SU-DHL-6 (cell line): ENCODE results near the gene SCRT2.

Experiments used
- H2AFZ ChIP-seq: fragments of 200-600 bp; sonication (generic); 2 replicates; pipeline ENCODE4 v1.6.1; 2014; ENCODE audit warnings: low read depth, mild to moderate bottlenecking, moderate library complexity, mixed read lengths, antibody characterized with exemption, low read length; ENCODE audit not compliant: severe bottlenecking
- H3F3A ChIP-seq: fragments of 200-600 bp; shearing (Covaris generic); 2 replicates; pipeline ENCODE4 v1.6.0; 2016; ENCODE audit warnings: antibody characterized with exemption, mild to moderate bottlenecking; ENCODE audit not compliant: insufficient read depth
- H3K27ac ChIP-seq: fragments of 200-600 bp; sonication (generic); 2 replicates; pipeline ENCODE4 v1.5.1; 2016; ENCODE audit warnings: low read depth, mild to moderate bottlenecking, low read length, moderate library complexity, mixed read lengths
- H3K27me3 ChIP-seq: fragments of 200-600 bp; sonication (generic), shearing (Covaris generic); 2 replicates; pipeline ENCODE4 v1.6.0; 2014; ENCODE audit warnings: mild to moderate bottlenecking, low read length
- H3K36me3 ChIP-seq: fragments of 200-600 bp; sonication (generic); 2 replicates; pipeline ENCODE4 v1.6.1; 2014; ENCODE audit warnings: mild to moderate bottlenecking, low read length, mixed read lengths
- H3K4me2 ChIP-seq: fragments of 300-600, 200-600 bp; shearing (Covaris generic), sonication (generic); 2 replicates; pipeline ENCODE4 v1.6.0; 2014; ENCODE audit warnings: low read length, low read depth, mild to moderate bottlenecking; ENCODE audit not compliant: poor library complexity, severe bottlenecking
- H3K4me3 ChIP-seq: fragments of 200-600 bp; sonication (generic); 2 replicates; pipeline ENCODE4 v1.5.1; 2014; ENCODE audit warnings: antibody characterized with exemption, low read length, mild to moderate bottlenecking, mixed read lengths; ENCODE audit not compliant: insufficient read depth, poor library complexity, severe bottlenecking
- H3K79me2 ChIP-seq: fragments of 200-600 bp; sonication (generic); 2 replicates; pipeline ENCODE4 v1.6.1; 2014; ENCODE audit warnings: mild to moderate bottlenecking, low read length, moderate library complexity; ENCODE audit not compliant: insufficient read depth
- H3K9ac ChIP-seq: fragments of 200-600 bp; sonication (generic); 2 replicates; pipeline ENCODE4 v1.7.0; 2014; ENCODE audit warnings: mild to moderate bottlenecking, low read length
- H3K9me2 ChIP-seq: fragments of 200-600 bp; sonication (generic); replicated peaks from 2 replicates; pipeline ENCODE4 v1.6.1; 2014; ENCODE audit warnings: low read length; ENCODE audit not compliant: insufficient read depth
- H3K9me3 ChIP-seq: fragments of 200-600 bp; sonication (generic); 2 replicates; pipeline ENCODE4 v1.6.1; 2014; ENCODE audit warnings: low read length, mixed read lengths; ENCODE audit not compliant: insufficient read depth
- H4K20me1 ChIP-seq: fragments of 200-600 bp; sonication (generic); 2 replicates; pipeline ENCODE4 v1.6.1; 2014; ENCODE audit warnings: low read depth, mild to moderate bottlenecking, antibody characterized with exemption, low read length, moderate library complexity, mixed read lengths
- EZH2phosphoT487 ChIP-seq: fragments of 200-600 bp; sonication (generic), shearing (Covaris generic); conservative IDR thresholded peaks from 2 replicates; pipeline ENCODE4 v1.6.1; 2018; ENCODE audit warnings: mild to moderate bottlenecking, antibody characterized with exemption, low read length, moderate library complexity, mixed read lengths
- TF ChIP-seq, protein P1 (sequence below): fragments of 200-600 bp; sonication (generic); IDR thresholded peaks from one replicate; pipeline ENCODE4 v1.5.1; 2017; ENCODE audit warnings: antibody characterized with exemption, mild to moderate bottlenecking, low read length, moderate library complexity; ENCODE audit not compliant: insufficient read depth, poor library complexity, severe bottlenecking

SCRT2 gene

DNA sequence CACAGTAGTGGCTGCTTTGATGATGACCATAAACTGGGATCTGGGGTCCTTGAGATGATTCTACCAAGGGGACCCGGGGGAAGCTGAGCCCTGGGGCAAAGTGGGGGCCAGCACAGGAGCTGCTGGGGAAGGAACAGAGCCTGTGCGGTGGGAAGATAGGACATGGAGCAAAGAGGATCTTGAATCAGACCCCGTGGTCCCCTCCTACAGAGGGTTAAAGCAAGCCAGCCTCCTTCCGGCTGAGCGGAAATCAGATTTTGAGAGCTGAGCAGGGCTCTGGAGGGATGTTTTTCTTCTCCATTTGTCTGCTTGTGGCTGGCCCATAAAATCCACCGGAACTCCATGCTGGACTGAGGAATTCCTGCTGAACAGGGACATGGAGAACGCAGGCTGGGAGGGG is 55.4 kb downstream of the SCRT2 start:
- no peaks in the 10 kb centered on the region for H3K27me3 ChIP-seq
- H3F3A ChIP-seq, result no peaks in the 10 kb centered on the region
- no peaks in the 10 kb centered on the region for H4K20me1 ChIP-seq
- no peak overlapping the region for H3K4me3 ChIP-seq
- H3K79me2 ChIP-seq, result no peaks in the 10 kb centered on the region
- H3K9ac ChIP-seq, result no peak overlapping the region
- H3K36me3 ChIP-seq, result no peaks in the 10 kb centered on the region
- TF ChIP-seq, protein P1, sequence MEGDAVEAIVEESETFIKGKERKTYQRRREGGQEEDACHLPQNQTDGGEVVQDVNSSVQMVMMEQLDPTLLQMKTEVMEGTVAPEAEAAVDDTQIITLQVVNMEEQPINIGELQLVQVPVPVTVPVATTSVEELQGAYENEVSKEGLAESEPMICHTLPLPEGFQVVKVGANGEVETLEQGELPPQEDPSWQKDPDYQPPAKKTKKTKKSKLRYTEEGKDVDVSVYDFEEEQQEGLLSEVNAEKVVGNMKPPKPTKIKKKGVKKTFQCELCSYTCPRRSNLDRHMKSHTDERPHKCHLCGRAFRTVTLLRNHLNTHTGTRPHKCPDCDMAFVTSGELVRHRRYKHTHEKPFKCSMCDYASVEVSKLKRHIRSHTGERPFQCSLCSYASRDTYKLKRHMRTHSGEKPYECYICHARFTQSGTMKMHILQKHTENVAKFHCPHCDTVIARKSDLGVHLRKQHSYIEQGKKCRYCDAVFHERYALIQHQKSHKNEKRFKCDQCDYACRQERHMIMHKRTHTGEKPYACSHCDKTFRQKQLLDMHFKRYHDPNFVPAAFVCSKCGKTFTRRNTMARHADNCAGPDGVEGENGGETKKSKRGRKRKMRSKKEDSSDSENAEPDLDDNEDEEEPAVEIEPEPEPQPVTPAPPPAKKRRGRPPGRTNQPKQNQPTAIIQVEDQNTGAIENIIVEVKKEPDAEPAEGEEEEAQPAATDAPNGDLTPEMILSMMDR, result no peak
- no peak for TF ChIP-seq EZH2phosphoT487
- no peak overlapping the region for H3K4me2 ChIP-seq
- H3K27ac ChIP-seq, result no peak overlapping the region
- H3K9me3 ChIP-seq, result no peaks in the 10 kb centered on the region
- H2AFZ ChIP-seq, result no peak overlapping the region
- no peaks in the 10 kb centered on the region for H3K9me2 ChIP-seq

DNA sequence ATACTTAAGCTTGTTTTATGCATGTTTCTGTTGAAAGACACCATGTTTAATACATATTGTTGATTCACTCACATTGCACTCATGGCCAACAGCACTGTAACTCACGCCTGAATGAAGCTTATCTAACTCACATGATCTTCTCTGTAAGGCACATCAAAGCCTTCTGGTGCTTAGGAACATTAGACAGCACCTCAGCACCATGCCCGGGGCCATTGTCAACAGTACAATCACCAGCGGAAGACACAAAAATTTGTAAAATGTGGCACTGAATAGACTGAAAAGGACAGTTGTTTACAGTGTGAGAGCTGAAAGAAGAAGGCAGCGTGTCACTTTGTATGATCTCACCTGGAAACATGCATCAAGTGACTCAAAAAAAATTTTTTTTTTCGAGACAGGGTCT is 56.6 kb downstream of the SCRT2 start:
- Histone ChIP-seq H3K9me2 (no peaks in the 10 kb centered on the region), H3K27ac (no peak overlapping the region), H3K9ac (no peak overlapping the region), H3K9me3 (no peaks in the 10 kb centered on the region), H3F3A (no peaks in the 10 kb centered on the region), H3K4me3 (no peak overlapping the region), H3K79me2 (no peaks in the 10 kb centered on the region), H4K20me1 (no peaks in the 10 kb centered on the region), H3K27me3 (no peaks in the 10 kb centered on the region), H3K36me3 (no peaks in the 10 kb centered on the region), H2AFZ (no peak overlapping the region), H3K4me2 (no peak overlapping the region)
- no peak for TF ChIP-seq EZH2phosphoT487
- TF ChIP-seq, protein P1, result no peak

DNA sequence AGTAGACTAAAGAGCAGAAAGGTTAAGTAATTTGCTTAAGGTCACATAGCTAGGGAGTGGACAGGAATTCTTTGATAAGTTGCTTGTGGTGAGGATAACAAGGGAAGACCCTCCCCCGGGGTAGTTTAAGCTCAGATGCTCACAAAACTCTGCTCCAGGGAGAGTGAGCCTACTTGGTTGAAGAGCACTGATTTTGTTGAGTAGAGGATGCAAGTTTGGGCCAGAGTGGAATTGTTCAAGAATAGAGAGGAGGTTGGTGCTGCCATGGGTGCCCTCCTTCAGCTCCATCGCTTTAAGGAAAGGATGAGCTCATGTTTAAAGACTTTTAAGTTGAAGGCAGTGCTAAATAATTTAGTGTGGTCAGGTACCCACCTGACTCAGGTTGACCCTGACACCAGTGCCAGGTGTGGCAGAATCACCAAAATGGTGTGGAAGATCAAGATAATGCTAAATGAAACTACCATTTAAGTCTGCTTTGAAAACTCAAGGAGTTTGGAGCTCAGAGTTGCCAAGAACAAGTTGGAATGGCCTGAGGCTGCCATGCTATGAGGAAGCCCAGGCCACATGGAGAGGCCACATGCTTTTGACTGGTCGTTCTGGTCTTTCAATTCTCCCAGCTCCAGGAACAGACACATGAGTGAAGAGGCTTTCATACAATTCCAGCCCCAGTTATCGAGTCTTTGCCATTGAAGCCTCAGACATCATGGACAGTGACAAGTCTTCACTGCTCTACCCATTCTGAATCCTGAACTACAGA is 57.5 kb downstream of the SCRT2 start:
- no peaks in the 10 kb centered on the region for H3F3A ChIP-seq
- H3K79me2 ChIP-seq, result no peaks in the 10 kb centered on the region
- H3K9me3 ChIP-seq, result no peaks in the 10 kb centered on the region
- no peaks in the 10 kb centered on the region for H3K9me2 ChIP-seq
- no peak overlapping the region for H3K4me2 ChIP-seq
- H3K27ac ChIP-seq, result no peak overlapping the region
- TF ChIP-seq EZH2phosphoT487, result no peak
- TF ChIP-seq, protein P1, result no peak
- no peaks in the 10 kb centered on the region for H4K20me1 ChIP-seq
- H3K4me3 ChIP-seq, result no peak overlapping the region
- H3K36me3 ChIP-seq, result no peaks in the 10 kb centered on the region
- H2AFZ ChIP-seq, result no peak overlapping the region
- no peaks in the 10 kb centered on the region for H3K27me3 ChIP-seq
- no peak overlapping the region for H3K9ac ChIP-seq
